MM.1S (cell line): ENCODE data around the gene GRHL3.

Experiments
- CTCF ChIP-seq: fragments of 300-600 bp; sonication (generic); IDR thresholded peaks from 2 replicates; pipeline ENCODE4 v1.5.1; 2016; ENCODE audit warnings: antibody characterized with exemption, low read length, mixed read lengths
- EZH2 ChIP-seq: fragments of 300-600 bp; sonication (generic); optimal IDR thresholded peaks from 2 replicates; pipeline ENCODE3; 2017; ENCODE audit warnings: low read depth, mild to moderate bottlenecking, antibody characterized with exemption, low read length, mixed read lengths
- EZH2phosphoT487 ChIP-seq: fragments of 300-600 bp; sonication (generic); IDR thresholded peaks from 2 replicates; pipeline ENCODE4 v1.6.1; 2018; ENCODE audit warnings: antibody characterized with exemption, low read length

- no peak for TF ChIP-seq CTCF
- no peak for TF ChIP-seq EZH2phosphoT487
- TF ChIP-seq EZH2: no peak
Observed at GRCh38 chr1:24322470-24323177, 3.5 kb downstream of the GRHL3 start.
